ENCODE results near the gene MUS81.

The MUS81 gene

GRCh38 chr11:65872586-65873317 lies 12.5 kb downstream of the MUS81 start, which contains the start of gene EFEMP2:
TSS of gene EFEMP2 (minus strand) at chr11:65872800. CDS start at chr11:65872354, 446 bp downstream.
- no peak for DNase-seq
- Histone ChIP-seq H3K27me3 (replicated peaks) (no peaks in the 10 kb centered on the region), H3K4me3 (ENCODE audit: low read depth, low read length) (peak within 1 kb of the TSS; percentile 72), H3K36me3 (replicated peaks) (peaks cover 26% of the 10 kb centered on the region), H3K27ac (peak within 1 kb of the TSS; percentile 79)
- in situ Hi-C loops (cut with HindIII; ENCODE audit: low pct_ligation_motif_present, low sequenced_read_pairs): no loop called here
- TF ChIP-seq CTCF (IDR thresholded peaks at IDR 0.05; ENCODE audit: low read depth, low read length, missing control alignments): no peak

GRCh38 chr11:65873318-65874156 lies 13.3 kb downstream of the MUS81 start:
- Histone ChIP-seq H3K27me3 (replicated peaks) (no peaks in the 10 kb centered on the region), H3K27ac (peak overlapping the region; percentile 79), H3K4me3 (ENCODE audit: low read depth, low read length) (peak overlapping the region; percentile 72), H3K36me3 (replicated peaks) (peaks cover 18% of the 10 kb centered on the region)
- DNase-seq: peak; percentile 84
- in situ Hi-C loops (cut with HindIII; ENCODE audit: low pct_ligation_motif_present, low sequenced_read_pairs): no loop called here
- TF ChIP-seq CTCF (IDR thresholded peaks at IDR 0.05; ENCODE audit: low read depth, low read length, missing control alignments): no peak

GRCh38 chr11:65879617-65880016 lies 19.4 kb downstream of the MUS81 start, which contains the start of gene CTSW:
TSS of gene CTSW (plus strand) at chr11:65879837. CDS start at chr11:65879855, 18 bp downstream.
- Histone ChIP-seq H3K36me3 (replicated peaks) (peaks cover 29% of the 10 kb centered on the region), H3K27me3 (replicated peaks) (no peaks in the 10 kb centered on the region), H3K4me3 (ENCODE audit: low read depth, low read length) (no peak within 1 kb of the TSS), H3K27ac (no peak within 1 kb of the TSS)
- DNase-seq: no peak
- in situ Hi-C loops (cut with HindIII; ENCODE audit: low pct_ligation_motif_present, low sequenced_read_pairs): no loop called here
- no peak for TF ChIP-seq CTCF (IDR thresholded peaks at IDR 0.05; ENCODE audit: low read depth, low read length, missing control alignments)

DNA sequence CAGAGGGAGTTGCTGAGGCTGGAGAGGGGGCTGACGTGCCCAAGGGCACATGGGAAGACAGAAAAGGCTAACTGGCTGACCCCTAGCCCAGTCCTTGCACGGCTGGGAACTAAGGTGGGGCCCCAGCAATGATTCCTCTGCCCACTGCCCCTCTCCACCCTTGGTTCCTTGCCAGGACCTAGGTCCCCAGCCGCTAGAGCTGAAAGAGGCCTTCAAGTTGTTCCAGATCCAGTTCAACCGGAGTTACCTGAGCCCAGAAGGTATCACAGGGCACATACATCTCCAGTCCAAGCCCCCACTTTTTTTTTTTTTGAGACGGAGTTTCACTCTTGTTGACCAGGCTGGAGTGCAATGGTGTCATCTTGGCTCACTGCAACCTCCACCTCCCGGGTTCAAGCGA lies 19.8 kb downstream of the MUS81 start:
- in situ Hi-C loops (cut with HindIII; ENCODE audit: low pct_ligation_motif_present, low sequenced_read_pairs): no loop called here
- Histone ChIP-seq H3K27ac (no peak overlapping the region), H3K36me3 (replicated peaks) (peaks cover 33% of the 10 kb centered on the region), H3K4me3 (ENCODE audit: low read depth, low read length) (no peak overlapping the region), H3K27me3 (replicated peaks) (no peaks in the 10 kb centered on the region)
- TF ChIP-seq CTCF (IDR thresholded peaks at IDR 0.05; ENCODE audit: low read depth, low read length, missing control alignments): no peak
- DNase-seq: no peak

- DNase-seq: no peak
- H3K27me3 ChIP-seq (replicated peaks): no peaks in the 10 kb centered on the region
- H3K4me3 ChIP-seq (ENCODE audit: low read depth, low read length): no peak overlapping the region
- H3K27ac ChIP-seq: no peak overlapping the region
- no peak for TF ChIP-seq CTCF (IDR thresholded peaks at IDR 0.05; ENCODE audit: low read depth, low read length, missing control alignments)
- H3K36me3 ChIP-seq (replicated peaks): peaks cover 42% of the 10 kb centered on the region
- in situ Hi-C loops (cut with HindIII; ENCODE audit: low pct_ligation_motif_present, low sequenced_read_pairs): no loop called here
Measured at GRCh38 chr11:65880844-65881421, 20.7 kb downstream of the MUS81 start.

Data from brain microvascular endothelial cell (primary cell).